ENCODE results near the gene DYNLT3.
A peak's percentile ranks its signal among the peaks of the same experiment; 100 is the strongest.

Gene DYNLT3, protein sequence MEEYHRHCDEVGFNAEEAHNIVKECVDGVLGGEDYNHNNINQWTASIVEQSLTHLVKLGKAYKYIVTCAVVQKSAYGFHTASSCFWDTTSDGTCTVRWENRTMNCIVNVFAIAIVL

DNA sequence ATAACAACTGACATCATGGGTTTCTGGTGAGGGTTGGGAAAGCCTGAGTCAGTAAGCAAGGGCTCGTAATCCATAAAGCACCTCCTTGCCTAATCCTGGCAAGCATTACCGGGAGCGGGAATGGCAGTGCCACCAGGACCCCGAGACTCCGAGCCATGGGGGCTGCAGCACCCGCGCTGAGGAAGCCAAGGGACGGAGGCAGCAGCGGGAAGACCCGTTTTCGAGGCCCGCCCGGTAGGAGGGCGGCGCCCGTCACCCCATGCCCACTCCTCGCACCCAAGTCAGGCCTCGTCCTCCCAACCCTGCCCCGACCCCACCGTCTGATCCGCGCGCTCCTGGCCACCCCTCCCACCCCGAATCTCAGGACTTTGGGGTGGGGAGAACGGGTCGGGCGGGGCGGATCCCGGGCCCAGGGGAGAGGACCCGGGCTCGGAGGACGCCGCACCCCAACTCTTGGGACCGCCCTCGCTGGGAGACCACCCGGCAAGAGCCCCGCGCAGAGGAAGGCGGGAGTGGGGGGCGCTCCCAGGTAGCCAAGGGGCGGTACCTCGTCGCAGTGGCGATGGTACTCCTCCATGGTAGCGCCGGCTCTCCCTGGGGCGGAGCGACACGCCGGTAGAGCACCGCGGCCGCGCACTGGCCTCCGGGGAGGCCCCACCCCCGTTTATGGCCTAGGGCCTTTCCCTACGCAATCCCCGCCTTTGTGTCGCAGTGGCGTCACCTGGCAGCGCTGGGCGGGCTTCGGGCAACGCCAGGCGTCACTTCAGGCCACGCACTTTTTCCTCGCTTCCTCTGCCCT lies at the start of gene DYNLT3:
Gene DYNLT3, minus strand, starts transcription at position 638 of the 799 bp plus-strand sequence. Its CDS starts 61 bp downstream, at position 577.
- peak; percentile 60 to 75 for DNase-seq (ENCODE audit: low read depth in 2 of 2)

- no peak for DNase-seq (ENCODE audit: low read depth in 2 of 2)
Measured at GRCh38 chrX:37896511-37896890, 49.1 kb upstream of the DYNLT3 start.

DNA sequence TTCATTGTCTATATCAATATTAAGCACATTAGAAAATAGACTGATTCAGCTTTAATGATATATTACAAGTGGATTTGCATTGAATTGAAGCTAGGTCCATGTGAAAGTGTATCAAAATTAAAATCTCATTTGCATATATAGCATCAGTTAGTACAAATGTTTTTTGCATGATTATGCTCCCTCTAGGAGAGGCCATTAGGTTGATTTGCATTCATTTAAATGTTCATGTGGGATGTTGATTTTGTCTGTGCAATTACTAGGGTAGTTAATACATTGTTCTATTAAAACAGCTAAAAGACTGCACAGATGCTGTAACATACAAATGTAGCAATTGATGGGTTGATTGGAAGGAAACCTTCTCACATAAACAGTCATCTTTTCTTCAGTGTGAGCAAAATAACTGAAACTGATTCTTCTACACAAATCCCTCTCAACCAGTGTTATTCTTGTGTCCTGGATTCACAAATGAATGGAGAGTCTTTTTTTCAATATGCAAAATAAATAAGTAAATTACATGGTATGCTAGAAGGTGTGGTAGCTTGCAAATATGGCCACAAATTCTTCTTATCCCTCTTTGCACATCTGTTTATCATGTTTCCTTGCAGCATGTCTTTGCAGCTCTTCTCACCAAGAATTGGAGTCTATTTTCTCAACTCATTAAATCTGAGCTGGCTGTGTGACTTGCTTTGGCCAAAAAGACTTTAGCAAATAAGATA lies 48.6 kb upstream of the DYNLT3 start:
- DNase-seq (ENCODE audit: low read depth in 2 of 2) = no peak

DNA sequence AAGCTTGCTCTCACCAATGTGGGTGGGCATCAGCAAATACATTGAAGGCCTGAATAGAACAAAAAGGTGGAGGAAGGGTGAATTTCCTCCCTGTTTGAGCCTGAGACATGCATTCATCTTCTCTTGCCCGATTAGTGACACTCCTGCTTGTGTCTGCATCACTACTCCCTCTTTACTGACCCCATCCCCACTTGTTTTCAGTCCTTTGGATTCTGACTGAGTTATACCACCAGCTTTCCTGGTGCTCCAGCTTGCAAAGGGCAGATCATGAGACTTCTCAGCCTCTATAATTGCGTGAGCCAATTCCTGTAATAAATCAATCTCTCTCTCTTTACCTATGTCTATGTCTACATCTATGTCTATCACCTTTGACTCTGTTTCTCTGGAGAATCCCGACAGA lies 47.4 kb upstream of the DYNLT3 start:
- DNase-seq (ENCODE audit: low read depth in 2 of 2) = no peak

DNA sequence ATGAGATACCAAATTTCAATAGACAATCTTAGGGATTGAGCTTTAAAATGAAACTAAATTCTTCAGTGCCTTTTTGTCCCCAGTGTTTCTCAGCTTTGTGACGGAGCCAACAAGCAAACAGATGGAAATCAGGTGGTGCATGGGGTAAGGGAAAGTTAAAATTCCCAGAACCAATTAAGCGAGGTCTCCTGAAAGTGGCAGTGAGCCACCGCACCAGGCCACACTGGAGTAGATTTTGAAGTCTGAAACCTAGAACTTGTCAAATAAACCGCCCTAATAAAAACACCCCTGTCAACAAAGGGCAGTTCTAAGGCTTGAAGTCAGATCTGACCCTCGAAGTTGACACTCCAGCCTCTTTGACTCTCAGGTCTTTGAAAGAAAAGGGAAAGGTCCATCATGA lies 40.6 kb upstream of the DYNLT3 start:
- DNase-seq (ENCODE audit: low read depth in 2 of 2) = no peak

GRCh38 chrX:37887347-37887746 lies 40.0 kb upstream of the DYNLT3 start:
- DNase-seq (ENCODE audit: low read depth in 2 of 2) = no peak

DNA sequence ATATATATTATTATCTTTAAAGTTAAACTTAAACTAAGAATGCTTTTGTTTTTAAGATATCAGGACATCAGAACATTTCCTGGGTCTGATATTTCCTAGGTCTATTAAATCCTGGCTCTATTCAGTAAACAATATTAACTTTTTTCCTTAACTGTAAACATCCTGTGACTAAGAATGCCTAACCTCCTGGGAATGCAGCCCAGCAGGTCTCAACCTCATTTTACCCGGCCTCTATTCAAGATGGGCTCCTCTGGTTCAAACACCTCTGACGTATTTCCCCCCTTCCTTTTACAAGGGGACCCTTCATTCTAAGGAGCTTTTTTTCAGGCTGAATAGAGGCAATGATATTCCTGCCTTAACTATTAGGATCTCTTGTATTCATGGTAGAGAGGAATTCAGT lies 35.8 kb upstream of the DYNLT3 start:
- DNase-seq (ENCODE audit: low read depth in 2 of 2) = no peak

DNA sequence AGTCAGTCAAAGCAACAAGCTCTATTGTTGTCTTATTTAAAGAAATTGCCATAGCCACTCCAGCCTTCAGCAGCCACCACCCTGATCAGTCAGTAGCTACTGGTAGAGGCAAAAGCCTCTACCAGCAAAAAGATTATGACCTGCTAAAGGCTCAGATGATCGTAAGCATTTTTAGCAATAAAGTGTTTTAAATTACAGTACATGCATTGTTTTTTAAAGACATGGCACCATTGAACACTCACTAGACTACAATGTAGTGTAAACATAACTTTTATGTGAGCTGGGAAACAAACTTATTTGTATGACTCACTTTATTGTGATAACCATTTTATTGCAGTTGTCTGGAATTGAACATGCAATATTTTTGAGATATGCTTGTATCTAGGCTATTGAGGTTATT lies 32.3 kb upstream of the DYNLT3 start:
- DNase-seq (ENCODE audit: low read depth in 2 of 2) = no peak

DNA sequence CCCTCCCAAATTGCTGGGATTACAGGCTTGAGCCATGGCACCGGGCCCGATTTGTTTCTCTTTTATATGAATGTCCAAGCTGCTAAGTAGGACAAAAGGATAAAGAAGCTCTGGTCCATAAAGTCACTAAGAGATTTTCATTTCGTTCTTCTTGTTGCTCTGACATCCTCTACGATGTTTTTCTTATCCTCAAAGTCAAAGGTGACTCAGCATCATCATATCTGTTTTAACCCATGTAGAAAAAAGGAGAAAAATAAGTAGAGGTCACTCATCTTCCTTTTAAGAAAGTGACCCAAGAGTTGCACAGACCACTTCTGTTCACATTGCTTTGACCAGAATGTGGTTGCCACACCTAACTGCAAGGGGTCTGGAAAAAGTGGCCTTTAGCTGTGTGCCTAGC lies 29.3 kb upstream of the DYNLT3 start:
- DNase-seq (ENCODE audit: low read depth in 2 of 2) = no peak

DNA sequence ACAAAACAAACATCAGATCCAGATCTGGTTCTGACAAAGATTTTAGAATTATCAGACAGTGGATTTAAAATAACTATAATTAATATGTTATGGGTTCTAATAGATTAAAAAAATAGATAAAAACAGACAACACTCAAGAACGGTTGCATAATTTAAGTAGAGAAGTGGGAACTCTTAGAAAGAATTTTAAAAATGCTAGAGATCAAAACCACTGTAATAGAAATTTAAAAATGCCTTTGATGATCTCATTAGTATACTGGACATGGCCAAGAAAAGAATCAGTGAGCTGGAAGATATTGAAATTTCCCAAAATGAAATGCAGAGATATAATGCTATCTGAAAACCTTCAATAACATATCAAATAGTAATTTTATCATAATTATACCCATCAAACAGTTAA lies 28.3 kb upstream of the DYNLT3 start:
- DNase-seq (ENCODE audit: low read depth in 2 of 2) = no peak

- DNase-seq (ENCODE audit: low read depth in 2 of 2) = no peak
Measured at GRCh38 chrX:37873220-37873619, 25.8 kb upstream of the DYNLT3 start.

DNA sequence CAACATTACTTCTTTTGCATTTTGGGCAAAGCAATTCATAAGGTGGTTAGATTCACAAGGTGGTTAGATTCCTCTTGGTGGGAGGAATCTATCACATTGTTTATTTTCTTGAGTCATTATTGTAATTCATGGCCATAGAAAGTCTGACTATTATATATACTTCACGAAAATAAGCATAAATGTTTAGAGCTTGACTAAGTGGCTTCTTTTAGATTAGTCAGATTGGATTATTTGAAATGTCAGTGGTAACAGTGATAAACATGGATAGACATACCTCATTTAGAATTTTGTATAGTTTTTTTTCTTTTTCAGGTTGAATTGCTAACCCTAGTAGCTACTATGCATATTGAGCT lies 24.9 kb upstream of the DYNLT3 start:
- DNase-seq (ENCODE audit: low read depth in 2 of 2) = no peak

DNA sequence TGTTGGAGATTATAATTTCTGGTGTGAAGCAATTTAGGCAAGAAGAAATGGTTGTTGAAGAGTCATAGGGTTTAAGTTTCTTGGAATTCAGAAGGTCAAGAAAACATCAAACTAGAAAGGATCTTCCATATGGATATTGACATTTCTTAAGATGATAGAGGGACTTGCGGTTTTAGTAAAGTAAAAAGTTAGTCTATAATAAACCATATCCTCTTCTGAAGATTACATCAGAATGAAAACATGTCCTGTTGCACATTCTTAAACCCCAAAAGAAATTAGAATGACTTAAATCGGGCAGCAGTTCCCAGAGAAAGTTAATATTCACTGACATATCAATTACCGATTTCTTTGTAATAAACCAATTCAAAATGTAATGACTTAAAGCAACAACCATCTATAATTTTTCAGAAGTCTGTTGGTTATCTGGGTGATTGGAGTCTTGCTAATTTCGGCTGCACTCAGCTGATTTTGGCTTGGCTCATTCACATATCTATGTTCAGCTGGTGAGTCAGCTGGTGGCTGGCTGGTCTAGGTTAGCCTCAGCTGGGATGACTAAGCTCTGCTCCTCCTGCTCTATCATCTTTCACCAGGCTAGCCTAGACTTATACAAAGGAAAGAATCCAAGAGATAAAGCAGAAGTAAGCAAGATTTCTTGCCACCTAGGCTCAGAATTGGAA lies 24.4 kb upstream of the DYNLT3 start:
- DNase-seq (ENCODE audit: low read depth in 2 of 2) = no peak

DNA sequence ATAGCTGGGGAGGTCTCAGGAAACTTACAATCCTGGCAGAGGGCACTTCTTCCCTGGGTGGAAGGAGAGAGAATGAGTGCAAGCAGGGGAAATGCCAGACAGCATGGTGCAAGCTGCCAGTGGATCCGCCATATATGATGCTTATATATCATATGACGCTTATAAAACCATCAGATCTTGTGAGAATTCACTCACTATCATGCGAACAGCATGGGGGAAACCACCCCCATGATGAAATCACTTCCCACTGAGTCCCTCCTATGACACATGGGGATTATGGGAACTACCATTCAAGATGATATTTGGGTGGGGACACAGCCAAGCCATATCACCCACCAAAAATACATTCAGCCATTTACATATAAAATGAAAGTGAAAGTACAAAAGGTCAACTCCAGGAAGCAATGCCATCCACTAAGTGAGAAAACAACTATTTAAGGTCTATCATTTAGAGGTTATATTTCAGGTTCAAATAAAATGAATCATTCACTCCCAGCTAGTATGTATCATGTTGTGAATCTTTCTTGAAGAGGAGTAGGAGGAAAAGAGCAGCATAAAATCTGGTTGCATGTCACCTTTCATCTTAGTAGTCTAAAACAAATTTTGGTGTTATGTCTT lies 20.3 kb upstream of the DYNLT3 start:
- DNase-seq (ENCODE audit: low read depth in 2 of 2) = no peak

DNA sequence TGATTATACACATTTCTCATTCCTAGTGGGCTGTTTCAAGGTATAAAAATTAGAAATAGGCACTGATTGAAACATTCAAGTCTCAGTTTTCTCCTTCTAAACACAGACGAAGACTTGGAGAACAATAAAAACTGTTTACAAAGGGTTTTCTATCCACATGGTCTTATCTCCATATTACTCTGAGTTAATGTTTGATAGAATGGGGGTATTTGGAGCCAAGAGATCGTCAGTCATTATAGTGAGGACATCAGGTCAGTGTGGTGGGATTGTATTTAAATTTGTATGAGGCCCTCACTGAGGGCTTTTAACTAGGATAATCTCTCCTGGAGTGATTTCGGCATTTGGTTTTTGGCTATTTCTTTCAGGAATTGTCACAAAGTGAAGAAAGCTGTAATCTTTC lies 16.4 kb upstream of the DYNLT3 start:
- DNase-seq (ENCODE audit: low read depth in 2 of 2) = no peak

GRCh38 chrX:37862851-37863250 lies 15.5 kb upstream of the DYNLT3 start:
- no peak for DNase-seq (ENCODE audit: low read depth in 2 of 2)

DNA sequence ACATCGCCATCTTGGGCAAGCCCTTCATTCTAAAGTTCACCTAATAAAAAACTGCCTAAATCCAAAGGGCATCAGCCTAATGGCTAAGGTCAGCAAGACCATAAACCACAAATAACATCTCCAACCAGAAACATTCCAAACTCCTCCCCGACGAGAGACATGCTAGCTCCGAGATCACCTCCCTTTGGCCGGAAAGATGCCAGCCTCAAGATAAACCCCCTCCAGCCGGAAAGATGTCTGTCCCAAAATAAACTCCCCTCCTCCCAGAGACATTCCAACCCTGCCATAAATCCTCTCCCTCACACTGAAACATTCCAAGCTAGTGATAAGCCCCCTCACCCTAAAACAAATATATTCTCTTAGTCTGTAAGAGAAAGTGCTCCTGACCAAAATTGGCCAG lies 13.3 kb upstream of the DYNLT3 start:
- no peak for DNase-seq (ENCODE audit: low read depth in 2 of 2)

- no peak for DNase-seq (ENCODE audit: low read depth in 2 of 2)
Measured at GRCh38 chrX:37854748-37855147, 7.4 kb upstream of the DYNLT3 start.

- no peak for DNase-seq (ENCODE audit: low read depth in 2 of 2)
Measured at GRCh38 chrX:37854148-37854547, 6.8 kb upstream of the DYNLT3 start.

GRCh38 chrX:37847733-37848197 lies 394 bp upstream of the DYNLT3 start:
- no peak for DNase-seq (ENCODE audit: low read depth in 2 of 2)

DNA sequence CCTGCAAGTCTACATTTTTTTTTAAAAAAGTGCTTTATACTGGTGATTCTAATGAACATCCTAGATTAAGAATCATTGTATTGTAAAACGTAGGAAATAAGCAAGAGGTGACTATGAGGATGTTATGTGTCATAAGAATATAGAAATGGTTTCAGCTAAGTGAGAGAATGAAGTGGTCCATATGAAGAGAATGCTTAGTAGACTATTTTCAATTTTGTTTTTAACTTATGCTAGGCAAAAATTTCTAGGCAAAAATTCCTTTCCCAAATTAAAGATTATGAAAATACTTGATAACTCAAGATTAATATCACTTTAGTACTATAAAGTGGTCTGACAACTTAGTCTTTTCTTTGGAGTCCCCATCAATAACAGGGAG lies 825 bp downstream of the DYNLT3 start:
- no peak for DNase-seq (ENCODE audit: low read depth in 2 of 2)

- DNase-seq (ENCODE audit: low read depth in 2 of 2) = no peak
Measured at GRCh38 chrX:37846141-37846540, 1.2 kb downstream of the DYNLT3 start.
